K562 (cell line): ENCODE data around the gene LYRM1. TPM values are rescaled to one million over a fixed set of nuclear protein-coding genes. Genes with fewer than 3 reads are reported as not detected.

Experiments
- CBX8 ChIP-seq: fragments of 200-600 bp; sonication (generic); IDR thresholded peaks from 2 replicates; pipeline ENCODE4 v1.6.1; 2012; ENCODE audit warnings: borderline replicate concordance, mixed run types, low read depth, mild to moderate bottlenecking, moderate library complexity, mixed read lengths, low read length, control low read depth, inconsistent platforms; ENCODE audit not compliant: poor library complexity, severe bottlenecking; ENCODE audit errors: extremely low read depth
- CHAMP1 ChIP-seq: fragments of 450-650 bp; IDR thresholded peaks from 2 replicates; pipeline ENCODE4 v1.6.1; 2016; ENCODE audit warnings: mild to moderate bottlenecking
- ESRRA ChIP-seq: fragments of 450-650 bp; IDR thresholded peaks from 2 replicates; pipeline ENCODE4 v1.6.1; 2014; ENCODE audit warnings: low read depth, mild to moderate bottlenecking, moderate library complexity, borderline replicate concordance
- EZH2 ChIP-seq: IDR thresholded peaks from 2 replicates; pipeline ENCODE4 v1.6.1; 2012; ENCODE audit warnings: low read depth, mild to moderate bottlenecking, inconsistent platforms, low read length, borderline replicate concordance
- FIP1L1 ChIP-seq: fragments of 200-400 bp; formaldehyde crosslinking; IDR thresholded peaks from 2 replicates; pipeline ENCODE4 v1.6.1; 2018; ENCODE audit warnings: mild to moderate bottlenecking, low read depth, low read length; ENCODE audit not compliant: poor library complexity, severe bottlenecking
- NR2F6 ChIP-seq: fragments of 450-650 bp; formaldehyde crosslinking; IDR thresholded peaks from 2 replicates; pipeline ENCODE4 v1.4.0; 2020; ENCODE audit warnings: mild to moderate bottlenecking
- RBM17 ChIP-seq: fragments of 200-400 bp; formaldehyde crosslinking; IDR thresholded peaks from 2 replicates; pipeline ENCODE4 v1.6.1; 2017; ENCODE audit warnings: low read depth, mild to moderate bottlenecking, low read length, borderline replicate concordance
- RERE ChIP-seq: sonication (generic); formaldehyde crosslinking; IDR thresholded peaks from 2 replicates; pipeline ENCODE4 v1.8.0; 2023; ENCODE audit warnings: missing genetic modification reagents, mild to moderate bottlenecking, borderline replicate concordance
- ZBTB2 ChIP-seq: fragments of 450-650 bp; IDR thresholded peaks from 2 replicates; pipeline ENCODE4 v1.6.1; 2016; ENCODE audit warnings: antibody characterized with exemption
- polyA plus RNA-seq, 8 experiments: library from polyadenylated mRNA; depleted of rRNA in 4 of 8; stranded (reverse) in 5 of 8; unstranded in 3 of 8; fragments of >200 nt; fragmentation: Nextera tagmentation in 2 of 8; fragmentation: Illumina TruSeq in 1 of 8; extraction: Ambion mirVana in 2 of 8; extraction: Trizol in 1 of 8; gene quantifications; 2 replicates each; pipeline versions ENCODE4 v1.2.1 to v1.2.3, GENCODE V29; 2011 to 2014; ENCODE audit warnings: inconsistent platforms in 1 of 8, missing spikeins in 1 of 8
- total RNA-seq, 7 experiments: library from RNA; depleted of rRNA in 6 of 7; stranded (reverse); fragments of >200 nt in 6 of 7; fragmentation: Illumina TruSeq in 2 of 7; extraction: Trizol in 2 of 7; gene quantifications; 2 replicates each; pipeline versions ENCODE4 v1.2.1 to v1.2.3, GENCODE V29; 2011 to 2021; ENCODE audit warnings: low replicate concordance in 1 of 7
- TF ChIP-seq, protein P1 (sequence below): fragments of 200-800 bp; sonication (Bioruptor generic); IDR thresholded peaks from 2 replicates; pipeline ENCODE4 v1.6.1; 2017; ENCODE audit warnings: missing genetic modification characterization, missing compliant biosample characterization
- TF ChIP-seq, protein P2 (sequence below): fragments of 450-650 bp; IDR thresholded peaks from 2 replicates; pipeline ENCODE4 v1.7.1; 2018; ENCODE audit warnings: mild to moderate bottlenecking, low read depth; ENCODE audit not compliant: partially characterized antibody

LYRM1 gene
- total and polyA plus RNA-seq, 9 of the 15 experiments (the other 6 are each of a cell fraction or from before 2014, with no cell fraction given), result 17.5 to 44.1 (median 32.7) TPM

- TF ChIP-seq, protein P1, sequence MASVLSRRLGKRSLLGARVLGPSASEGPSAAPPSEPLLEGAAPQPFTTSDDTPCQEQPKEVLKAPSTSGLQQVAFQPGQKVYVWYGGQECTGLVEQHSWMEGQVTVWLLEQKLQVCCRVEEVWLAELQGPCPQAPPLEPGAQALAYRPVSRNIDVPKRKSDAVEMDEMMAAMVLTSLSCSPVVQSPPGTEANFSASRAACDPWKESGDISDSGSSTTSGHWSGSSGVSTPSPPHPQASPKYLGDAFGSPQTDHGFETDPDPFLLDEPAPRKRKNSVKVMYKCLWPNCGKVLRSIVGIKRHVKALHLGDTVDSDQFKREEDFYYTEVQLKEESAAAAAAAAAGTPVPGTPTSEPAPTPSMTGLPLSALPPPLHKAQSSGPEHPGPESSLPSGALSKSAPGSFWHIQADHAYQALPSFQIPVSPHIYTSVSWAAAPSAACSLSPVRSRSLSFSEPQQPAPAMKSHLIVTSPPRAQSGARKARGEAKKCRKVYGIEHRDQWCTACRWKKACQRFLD (CRISPR knock-in tag), result peak; percentile 100
- TF ChIP-seq EZH2 (no peak), RBM17 (no peak), CBX8 (no peak), ESRRA (peak; percentile 99), CHAMP1 (no peak), NR2F6 (CRISPR knock-in tag) (peak; percentile 99), ZBTB2 (no peak), RERE (no peak), FIP1L1 (no peak)
- TF ChIP-seq, protein P2, sequence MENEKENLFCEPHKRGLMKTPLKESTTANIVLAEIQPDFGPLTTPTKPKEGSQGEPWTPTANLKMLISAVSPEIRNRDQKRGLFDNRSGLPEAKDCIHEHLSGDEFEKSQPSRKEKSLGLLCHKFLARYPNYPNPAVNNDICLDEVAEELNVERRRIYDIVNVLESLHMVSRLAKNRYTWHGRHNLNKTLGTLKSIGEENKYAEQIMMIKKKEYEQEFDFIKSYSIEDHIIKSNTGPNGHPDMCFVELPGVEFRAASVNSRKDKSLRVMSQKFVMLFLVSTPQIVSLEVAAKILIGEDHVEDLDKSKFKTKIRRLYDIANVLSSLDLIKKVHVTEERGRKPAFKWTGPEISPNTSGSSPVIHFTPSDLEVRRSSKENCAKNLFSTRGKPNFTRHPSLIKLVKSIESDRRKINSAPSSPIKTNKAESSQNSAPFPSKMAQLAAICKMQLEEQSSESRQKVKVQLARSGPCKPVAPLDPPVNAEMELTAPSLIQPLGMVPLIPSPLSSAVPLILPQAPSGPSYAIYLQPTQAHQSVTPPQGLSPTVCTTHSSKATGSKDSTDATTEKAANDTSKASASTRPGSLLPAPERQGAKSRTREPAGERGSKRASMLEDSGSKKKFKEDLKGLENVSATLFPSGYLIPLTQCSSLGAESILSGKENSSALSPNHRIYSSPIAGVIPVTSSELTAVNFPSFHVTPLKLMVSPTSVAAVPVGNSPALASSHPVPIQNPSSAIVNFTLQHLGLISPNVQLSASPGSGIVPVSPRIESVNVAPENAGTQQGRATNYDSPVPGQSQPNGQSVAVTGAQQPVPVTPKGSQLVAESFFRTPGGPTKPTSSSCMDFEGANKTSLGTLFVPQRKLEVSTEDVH, result no peak
These were observed 44.4 kb downstream of the LYRM1 start (continued) for GRCh38 chr16:20944861-20945574.
